ENCODE data around the gene URM1.

Gene URM1

GRCh38 chr9:128385496-128386460, 14.6 kb downstream of the URM1 start:
- no peak for DNase-seq (ENCODE audit: low read depth in 2 of 2)

- no peak for DNase-seq (ENCODE audit: low read depth in 2 of 2)
These were observed 17.0 kb downstream of the URM1 start for GRCh38 chr9:128388150-128388549.

GRCh38 chr9:128389395-128390149, 18.4 kb downstream of the URM1 start:
- DNase-seq (ENCODE audit: low read depth in 2 of 2), result no peak

- no peak for DNase-seq (ENCODE audit: low read depth in 2 of 2)
These were observed 19.1 kb downstream of the URM1 start for GRCh38 chr9:128390150-128390812.

GRCh38 chr9:128390813-128391711, 19.9 kb downstream of the URM1 start:
- no peak for DNase-seq (ENCODE audit: low read depth in 2 of 2)

GRCh38 chr9:128391956-128392301, 20.8 kb downstream of the URM1 start:
- DNase-seq (ENCODE audit: low read depth in 2 of 2), result no peak

GRCh38 chr9:128392302-128393144, 21.3 kb downstream of the URM1 start:
- DNase-seq (ENCODE audit: low read depth in 2 of 2), result no peak

- DNase-seq (ENCODE audit: low read depth in 2 of 2), result no peak
These were observed 22.1 kb downstream of the URM1 start for GRCh38 chr9:128393145-128393775.

- DNase-seq (ENCODE audit: low read depth in 2 of 2), result no peak
These were observed 22.8 kb downstream of the URM1 start for GRCh38 chr9:128393970-128394369.

GRCh38 chr9:128394379-128395168, 23.4 kb downstream of the URM1 start:
- DNase-seq (ENCODE audit: low read depth in 2 of 2), result no peak

- DNase-seq (ENCODE audit: low read depth in 2 of 2), result no peak
These were observed 25.9 kb downstream of the URM1 start for GRCh38 chr9:128396970-128397613.

- DNase-seq (ENCODE audit: low read depth in 2 of 2), result no peak
These were observed 26.7 kb downstream of the URM1 start for GRCh38 chr9:128397831-128398230.

- no peak for DNase-seq (ENCODE audit: low read depth in 2 of 2)
These were observed 28.7 kb downstream of the URM1 start for GRCh38 chr9:128399861-128400260.

GRCh38 chr9:128404560-128404959, 33.4 kb downstream of the URM1 start:
- no peak for DNase-seq (ENCODE audit: low read depth in 2 of 2)

- DNase-seq (ENCODE audit: low read depth in 2 of 2), result no peak
These were observed 34.1 kb downstream of the URM1 start for GRCh38 chr9:128405077-128405779.

- DNase-seq (ENCODE audit: low read depth in 2 of 2), result no peak
These were observed 34.6 kb downstream of the URM1 start for GRCh38 chr9:128405780-128406171.

GRCh38 chr9:128406848-128407391, 35.7 kb downstream of the URM1 start:
- no peak for DNase-seq (ENCODE audit: low read depth in 2 of 2)

- no peak for DNase-seq (ENCODE audit: low read depth in 2 of 2)
These were observed 37.8 kb downstream of the URM1 start for GRCh38 chr9:128408963-128409431.

Measured in stimulated activated CD4-positive, alpha-beta T cell treated with anti-CD3 and anti-CD28 coated beads, Interleukin-12 subunit alpha, Interleukin-12 subunit beta, amount 100 ng/mL, for 24 hours (primary cell).